Stimulated activated CD8-positive, alpha-beta memory T cell treated with anti-CD3 and anti-CD28 coated beads, Interleukin-12 subunit alpha, Interleukin-12 subunit beta, amount 100 ng/mL, for 24 hours (primary cell): ENCODE results near the gene ADARB1.

ENCODE experiments used
- DNase-seq: peaks from one replicate; pipeline ENCODE4 v3.0.0-alpha.2; 2020; ENCODE audit errors: extremely low read depth

ADARB1 gene

GRCh38 chr21:45093035-45093532 lies 18.7 kb downstream of the ADARB1 start:
- DNase-seq: no peak

DNA sequence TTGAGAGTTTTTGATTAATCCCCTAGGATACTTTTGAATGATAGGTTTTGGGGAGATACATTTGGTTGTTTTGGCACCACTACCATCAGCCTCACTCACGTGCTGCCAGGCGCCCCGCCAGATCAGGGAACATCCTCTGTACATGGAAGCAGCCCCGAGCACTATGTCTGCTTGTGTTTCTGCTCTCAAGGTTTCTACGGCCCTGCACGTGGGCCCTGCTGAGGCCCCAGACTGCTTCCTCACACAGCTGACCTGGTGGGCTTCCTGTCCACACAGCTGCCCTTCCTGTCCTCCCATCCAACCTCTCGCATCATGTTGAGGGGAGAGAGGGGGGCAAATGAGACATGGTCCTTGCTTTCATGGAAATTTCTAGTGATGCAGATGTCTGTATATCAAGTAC lies 20.0 kb downstream of the ADARB1 start:
- DNase-seq: no peak

DNA sequence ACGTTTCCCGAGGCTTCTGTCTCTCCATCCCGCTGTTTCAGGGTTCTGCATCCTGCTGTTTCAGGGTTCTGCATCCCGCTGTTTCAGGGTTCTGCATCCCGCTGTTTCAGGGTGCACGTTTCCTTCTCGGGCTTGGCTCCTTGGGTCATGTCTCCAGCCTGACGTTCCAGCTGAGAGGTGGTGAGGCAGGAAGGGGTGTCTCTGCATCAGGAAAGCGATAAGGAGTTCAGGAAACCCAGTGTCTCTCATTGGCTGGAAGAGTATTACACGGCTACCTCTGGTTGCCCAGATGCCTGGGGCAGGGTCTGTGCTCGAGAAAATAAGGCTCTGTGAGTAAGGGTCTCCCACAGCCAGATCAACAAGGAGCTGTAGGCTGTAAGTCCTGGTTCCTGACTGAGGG lies 21.1 kb downstream of the ADARB1 start:
- DNase-seq: no peak

- DNase-seq: no peak
Observed at GRCh38 chr21:45096217-45096616, 21.8 kb downstream of the ADARB1 start.

GRCh38 chr21:45097827-45098387 lies 23.5 kb downstream of the ADARB1 start:
- DNase-seq: no peak

- DNase-seq: no peak
Observed at GRCh38 chr21:45098867-45099266, 24.5 kb downstream of the ADARB1 start.

GRCh38 chr21:45099571-45099970 lies 25.2 kb downstream of the ADARB1 start:
- no peak for DNase-seq

GRCh38 chr21:45100866-45101265 lies 26.5 kb downstream of the ADARB1 start:
- DNase-seq: no peak

- DNase-seq: no peak
Observed at GRCh38 chr21:45102391-45102932, 28.1 kb downstream of the ADARB1 start.

DNA sequence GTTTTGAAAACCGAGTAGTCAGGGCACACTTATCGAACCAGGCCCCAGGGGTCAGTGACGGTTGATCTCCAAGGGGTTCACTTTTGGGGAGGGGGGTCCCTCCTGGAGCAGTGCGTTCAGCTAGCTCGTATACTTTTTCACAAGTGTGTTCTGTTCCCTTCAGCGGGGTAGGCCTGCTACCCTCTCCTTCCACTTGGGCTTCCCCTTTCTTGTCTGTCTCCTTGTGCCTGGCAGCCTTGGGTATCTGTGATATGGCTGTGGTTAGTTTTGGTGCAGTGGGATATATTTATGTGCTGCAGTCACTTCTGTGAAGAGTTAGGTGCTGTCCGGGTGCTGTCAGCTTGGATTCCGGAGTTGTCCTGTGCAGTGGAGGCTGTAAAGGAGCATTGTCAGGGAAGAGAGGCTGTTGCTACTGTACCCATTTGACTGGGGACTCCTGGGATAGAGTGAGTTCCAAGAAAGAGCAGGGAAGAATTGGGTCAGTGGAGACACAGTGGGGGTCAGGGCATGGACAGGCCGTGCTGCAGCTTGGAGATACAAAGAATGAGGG lies 29.7 kb downstream of the ADARB1 start:
- DNase-seq: no peak

DNA sequence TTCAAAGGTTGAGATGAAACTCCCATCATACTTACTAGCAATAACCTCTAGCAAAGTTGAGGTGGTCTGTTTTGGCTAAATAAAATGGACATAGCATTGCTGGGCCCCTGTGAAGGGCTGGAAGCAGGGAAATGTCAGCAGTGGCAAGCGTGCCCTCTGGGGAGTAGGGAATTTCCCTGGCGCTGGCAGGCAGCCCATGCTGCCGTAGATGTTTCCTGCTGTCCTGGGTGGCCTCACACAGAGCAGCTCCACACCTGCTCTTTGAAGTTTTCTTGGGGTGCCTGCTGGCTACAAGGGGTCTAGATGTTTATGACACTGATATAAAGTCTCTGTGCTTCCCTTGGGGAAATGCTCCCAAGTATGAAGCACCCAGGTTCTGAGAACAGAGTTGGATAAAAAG lies 30.2 kb downstream of the ADARB1 start:
- DNase-seq: no peak

GRCh38 chr21:45105906-45106485 lies 31.6 kb downstream of the ADARB1 start:
- DNase-seq: no peak

GRCh38 chr21:45108034-45108790 lies 33.8 kb downstream of the ADARB1 start:
- DNase-seq: no peak

GRCh38 chr21:45108808-45109781 lies 34.7 kb downstream of the ADARB1 start:
- DNase-seq: no peak

GRCh38 chr21:45109831-45110492 lies 35.6 kb downstream of the ADARB1 start:
- DNase-seq: no peak

DNA sequence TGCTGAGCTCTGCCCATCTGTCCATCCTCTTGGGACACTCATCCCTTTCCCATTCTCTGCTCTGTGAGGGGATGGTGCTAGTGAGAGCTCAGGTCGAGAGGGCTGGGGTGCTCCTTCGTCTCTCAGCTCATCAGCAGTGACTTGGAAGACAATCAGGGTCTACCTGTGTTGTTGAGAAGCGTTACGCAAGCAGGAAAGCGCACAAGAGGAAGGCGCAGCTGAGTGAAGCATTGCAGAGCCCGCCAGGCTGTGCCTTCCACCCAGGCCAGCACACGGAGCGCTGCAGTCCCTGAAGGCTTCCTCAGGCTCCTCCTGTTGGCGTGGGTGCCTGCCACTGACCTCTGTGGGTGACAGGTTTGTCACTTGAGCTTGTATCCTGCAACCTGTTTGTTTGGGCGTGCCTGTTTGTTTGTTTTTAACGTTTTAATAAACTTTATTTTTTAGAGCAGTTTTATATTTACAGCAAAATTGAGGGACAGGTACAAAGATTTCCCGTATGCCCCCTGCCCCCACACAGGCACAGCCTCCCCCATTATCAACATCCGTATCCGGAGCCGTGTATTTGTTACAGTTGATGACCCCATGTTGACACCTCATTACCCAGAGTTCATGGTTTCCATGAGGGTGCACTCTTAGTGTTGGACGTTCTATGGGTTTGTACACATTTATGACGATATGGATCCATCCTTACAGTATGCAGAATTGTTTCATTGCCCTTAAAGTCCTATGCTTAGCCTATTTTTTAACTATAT lies 36.7 kb downstream of the ADARB1 start:
- DNase-seq: no peak

GRCh38 chr21:45111703-45112102 lies 37.3 kb downstream of the ADARB1 start:
- no peak for DNase-seq

GRCh38 chr21:45112371-45112770 lies 38.0 kb downstream of the ADARB1 start:
- DNase-seq: no peak

DNA sequence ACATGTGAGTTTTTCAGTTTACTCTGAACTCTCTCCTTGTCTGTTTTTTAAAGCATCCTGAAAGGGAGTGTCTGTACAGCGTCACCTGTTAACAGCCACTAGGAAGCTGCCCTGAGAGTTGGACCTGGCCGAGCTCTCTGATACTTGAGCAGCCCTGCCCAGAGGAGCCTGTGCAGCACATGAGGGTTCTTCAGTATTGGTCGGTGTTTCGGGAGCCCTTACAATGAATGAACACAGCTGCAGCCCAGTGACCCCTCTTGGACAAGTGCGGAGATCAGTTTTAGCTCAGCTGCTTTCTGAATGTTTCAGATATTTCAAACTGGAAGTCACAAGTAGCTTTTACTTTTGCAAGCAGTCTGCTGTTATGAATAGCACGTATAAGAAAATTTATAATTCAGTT lies 39.2 kb downstream of the ADARB1 start:
- DNase-seq: no peak

DNA sequence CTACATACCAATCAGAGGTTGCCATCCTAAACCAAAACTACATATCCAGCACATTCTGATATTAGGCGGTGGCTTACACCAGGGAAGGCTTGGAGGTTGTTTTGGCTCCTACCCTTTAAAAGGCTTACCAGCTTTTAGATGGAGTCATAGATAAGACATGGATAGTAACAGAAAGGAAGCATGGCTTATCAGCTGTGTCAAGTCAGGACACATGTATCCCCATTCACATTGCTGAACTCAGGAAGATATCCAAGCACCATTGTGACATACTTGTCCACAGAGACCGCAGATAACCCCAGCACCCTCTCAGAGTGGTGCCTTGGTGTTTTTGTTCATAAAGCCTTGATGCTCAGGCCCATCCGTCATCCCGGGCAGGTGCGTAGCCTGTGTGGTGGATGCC lies 39.7 kb downstream of the ADARB1 start:
- no peak for DNase-seq
